Dedifferentiated amniotic fluid mesenchymal stem cell (primary cell): ENCODE results near the gene TAPT1.

ENCODE experiments used
- DNase-seq: peaks from one replicate; pipeline ENCODE4 v3.0.0-alpha.2; 2016; ENCODE audit errors: extremely low spot score

TAPT1 gene

GRCh38 chr4:16139066-16139945 lies 87.0 kb downstream of the TAPT1 start:
- DNase-seq = no peak

- no peak for DNase-seq
Observed at GRCh38 chr4:16136827-16137226, 89.4 kb downstream of the TAPT1 start.

- DNase-seq = no peak
Observed at GRCh38 chr4:16136311-16136710, 90.0 kb downstream of the TAPT1 start.

- DNase-seq = no peak
Observed at GRCh38 chr4:16133406-16133805, 92.9 kb downstream of the TAPT1 start.

GRCh38 chr4:16131293-16131692 lies 95.0 kb downstream of the TAPT1 start:
- DNase-seq = no peak

GRCh38 chr4:16129336-16129735 lies 96.9 kb downstream of the TAPT1 start:
- DNase-seq = no peak

GRCh38 chr4:16126714-16127113 lies 99.6 kb downstream of the TAPT1 start:
- no peak for DNase-seq

GRCh38 chr4:16125571-16126445 lies 100.5 kb downstream of the TAPT1 start:
- DNase-seq = no peak

- no peak for DNase-seq
Observed at GRCh38 chr4:16124232-16124631, 102.0 kb downstream of the TAPT1 start.

GRCh38 chr4:16123356-16124084 lies 102.8 kb downstream of the TAPT1 start:
- DNase-seq = no peak

- no peak for DNase-seq
Observed at GRCh38 chr4:16122784-16123183, 103.5 kb downstream of the TAPT1 start.

- DNase-seq = no peak
Observed at GRCh38 chr4:16122308-16122711, 104.0 kb downstream of the TAPT1 start.

GRCh38 chr4:16120720-16121119 lies 105.6 kb downstream of the TAPT1 start:
- DNase-seq = no peak

- no peak for DNase-seq
Observed at GRCh38 chr4:16119981-16120380, 106.3 kb downstream of the TAPT1 start.

- no peak for DNase-seq
Observed at GRCh38 chr4:16118090-16118489, 108.2 kb downstream of the TAPT1 start.

GRCh38 chr4:16117164-16117563 lies 109.1 kb downstream of the TAPT1 start:
- DNase-seq = no peak

GRCh38 chr4:16116493-16116990 lies 109.7 kb downstream of the TAPT1 start:
- DNase-seq = no peak

- DNase-seq = no peak
Observed at GRCh38 chr4:16116019-16116418, 110.3 kb downstream of the TAPT1 start.

GRCh38 chr4:16114546-16114945 lies 111.7 kb downstream of the TAPT1 start:
- no peak for DNase-seq

- DNase-seq = no peak
Observed at GRCh38 chr4:16113741-16114140, 112.5 kb downstream of the TAPT1 start.

- DNase-seq = no peak
Observed at GRCh38 chr4:16111533-16111932, 114.7 kb downstream of the TAPT1 start.
